Stimulated activated naive CD4-positive, alpha-beta T cell (primary cell): ENCODE results near the gene CST7.

Experiments used
- DNase-seq, 6 experiments: peaks; one replicate each; lab custom pipeline; 2025; lab: John Stamatoyannopoulos, UW

The CST7 gene

DNA sequence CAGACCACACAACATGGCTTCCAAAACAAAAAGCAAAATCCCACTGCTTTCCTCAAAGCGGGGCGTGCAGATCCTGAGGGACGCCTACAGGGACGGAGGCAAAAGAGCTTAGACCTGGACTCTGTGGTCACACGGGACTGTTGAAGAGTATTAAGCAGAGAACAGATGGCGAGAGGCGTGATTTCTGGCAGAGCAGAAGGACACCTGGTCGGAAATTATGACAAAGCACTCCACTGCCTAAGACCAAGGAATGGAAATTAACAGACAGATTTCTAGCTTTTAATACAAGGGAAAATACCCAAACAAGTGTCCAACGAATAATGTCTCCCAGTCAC, 15.4 kb downstream of the CST7 start:
- DNase-seq: no peak

DNA sequence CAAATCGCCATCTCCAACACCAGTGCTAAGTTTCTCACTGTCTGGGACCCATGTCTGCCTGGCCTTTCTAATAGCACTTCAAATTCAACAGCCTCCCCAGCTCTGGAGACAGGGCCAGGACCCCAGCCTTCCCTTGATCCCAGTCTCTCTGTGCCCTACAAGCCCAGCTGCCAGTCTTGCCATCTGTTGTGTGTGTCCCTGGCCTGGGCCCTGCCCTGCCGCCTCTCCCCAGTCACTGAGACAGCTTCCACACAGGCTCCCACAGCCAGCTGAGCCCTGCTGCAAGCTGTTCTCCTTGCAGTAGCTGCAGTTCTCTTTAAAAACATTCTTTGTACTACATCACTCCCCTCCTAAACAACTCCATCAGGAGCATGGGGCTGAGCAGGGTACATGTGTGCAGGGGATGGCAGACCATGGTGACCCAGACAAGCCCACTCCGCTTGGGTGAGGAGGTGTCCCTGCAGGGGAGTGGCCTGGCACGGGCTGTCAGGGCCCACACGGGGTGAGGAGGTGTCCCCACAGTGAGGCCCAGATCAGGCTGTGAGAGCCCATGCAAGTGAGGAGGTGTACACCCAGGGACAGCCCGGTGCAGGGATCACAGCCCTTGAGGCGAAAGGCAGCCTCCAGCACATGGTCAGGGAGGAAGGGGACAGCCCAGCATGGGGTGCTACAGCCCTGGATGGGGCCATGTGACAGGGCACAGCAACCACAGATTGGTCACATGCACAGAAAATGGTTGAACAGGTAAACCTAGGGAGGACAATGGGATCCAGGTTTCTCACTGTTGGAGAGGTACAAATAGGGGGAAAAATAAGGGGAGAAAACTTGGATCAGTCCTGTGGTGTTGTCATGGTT, 16.2 kb downstream of the CST7 start:
- no peak for DNase-seq

DNA sequence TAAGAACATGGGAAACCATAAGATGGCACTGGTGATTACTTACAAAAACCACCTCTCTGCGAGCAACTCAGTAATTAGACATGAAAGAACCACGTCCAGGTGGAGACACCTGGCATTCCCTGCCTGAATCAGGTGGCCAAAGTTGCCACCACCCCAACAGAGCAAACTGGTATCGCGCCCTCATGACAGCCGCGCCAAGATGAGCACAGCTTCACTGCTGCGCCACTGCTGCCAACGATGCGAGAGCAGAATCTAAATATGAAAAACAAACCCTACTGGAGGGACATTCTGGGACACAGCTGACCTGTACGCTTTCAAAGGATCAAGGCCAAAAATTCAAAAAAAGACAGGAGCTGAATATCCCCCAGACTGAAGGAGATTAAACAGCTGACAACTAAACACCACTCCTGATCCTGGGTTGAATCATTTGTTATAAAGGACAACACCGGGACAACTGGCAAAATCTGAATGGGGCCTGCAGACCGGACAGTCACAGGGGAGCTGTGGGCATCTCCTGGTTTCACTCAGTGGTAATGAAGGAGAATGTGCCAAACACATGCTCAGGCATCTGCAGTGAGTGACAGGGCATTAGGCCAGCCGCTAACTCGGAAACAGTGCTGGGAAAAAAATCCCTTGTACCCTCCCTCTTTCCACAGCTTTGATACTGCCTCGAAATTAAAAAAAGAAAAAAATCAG, 17.4 kb downstream of the CST7 start:
- no peak for DNase-seq

GRCh38 chr20:24968278-24968800, 19.3 kb downstream of the CST7 start:
- no peak for DNase-seq

DNA sequence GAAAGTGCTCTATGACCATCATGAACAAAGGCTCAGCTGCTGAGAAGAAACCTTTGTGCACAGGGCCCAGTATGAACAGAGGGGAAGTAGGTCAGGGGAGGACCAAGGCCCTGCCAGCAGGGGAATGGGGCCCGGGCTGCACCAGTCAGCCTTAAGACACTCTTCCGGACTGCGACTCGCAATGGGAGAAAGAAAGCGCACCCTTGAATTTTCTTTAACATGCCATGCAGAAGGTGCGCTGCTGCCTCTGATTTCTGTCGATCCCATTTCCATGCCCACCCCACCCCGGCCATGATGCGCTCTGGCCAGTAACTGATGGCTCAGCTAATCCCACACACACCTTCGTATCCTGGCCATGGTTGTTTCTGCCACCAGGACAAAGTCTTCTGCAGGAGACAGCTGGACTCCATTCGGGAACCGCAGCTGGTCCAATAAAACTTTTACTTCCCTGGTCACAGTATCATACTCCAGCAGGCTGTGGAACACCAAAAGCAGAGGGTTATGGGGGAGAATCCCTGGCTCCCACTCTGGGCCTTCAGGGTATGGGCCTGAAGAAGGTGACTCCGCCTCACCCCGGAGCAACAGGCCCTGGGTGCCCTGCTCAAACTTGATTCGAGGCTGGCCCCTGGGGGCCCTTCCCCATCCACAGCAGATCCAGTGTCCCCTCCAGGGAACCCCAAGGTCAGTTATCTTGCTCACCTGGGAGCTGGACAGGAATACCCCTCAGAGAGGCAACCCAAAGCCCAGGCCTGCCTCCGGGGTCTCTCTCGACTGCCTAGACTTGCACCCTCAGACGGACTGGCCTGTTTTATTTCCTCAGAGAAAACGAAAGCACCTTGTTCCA, 20.3 kb downstream of the CST7 start:
- DNase-seq: no peak

GRCh38 chr20:24970030-24970553, 21.0 kb downstream of the CST7 start:
- DNase-seq: no peak

DNA sequence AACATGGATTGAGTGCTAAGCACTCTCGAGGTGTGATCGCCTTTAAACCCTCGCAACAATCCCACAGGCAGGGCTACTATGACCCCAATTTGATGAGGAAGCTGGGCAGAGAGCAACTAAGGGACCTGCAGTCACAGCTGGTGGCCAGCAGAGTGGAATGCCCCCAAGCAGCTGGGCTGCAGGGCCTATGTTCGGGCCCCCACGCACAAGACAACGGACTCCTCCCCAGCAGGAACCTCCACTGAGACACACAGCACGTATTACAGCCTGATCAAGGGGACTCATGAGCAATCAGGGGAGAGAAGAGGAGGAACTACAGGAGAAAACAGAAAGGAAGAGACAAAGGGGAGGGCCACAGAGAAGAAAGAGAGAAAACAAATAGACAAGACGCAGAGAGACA, 21.7 kb downstream of the CST7 start:
- no peak for DNase-seq

GRCh38 chr20:24971376-24972101, 22.5 kb downstream of the CST7 start:
- DNase-seq: no peak

DNA sequence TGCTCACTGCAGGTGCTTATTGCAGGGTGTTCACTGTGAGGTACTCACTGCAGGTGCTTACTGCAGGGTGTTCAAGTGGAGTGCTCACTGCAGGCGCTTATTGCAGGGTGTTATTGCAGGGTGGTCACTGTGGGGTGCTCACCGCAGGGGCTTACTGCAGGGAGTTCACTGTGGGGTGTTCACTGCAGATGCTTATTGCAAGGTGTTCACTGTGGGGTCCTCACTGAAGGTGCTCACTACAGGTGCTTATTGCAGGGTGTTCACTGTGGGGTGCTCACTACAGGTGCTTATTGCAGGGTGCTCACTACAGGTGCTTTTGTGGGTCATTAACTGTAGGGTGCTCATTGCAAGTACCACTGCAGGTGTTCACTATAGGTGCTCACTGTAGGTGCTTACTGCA, 23.3 kb downstream of the CST7 start:
- no peak for DNase-seq

GRCh38 chr20:24977336-24977735, 28.3 kb downstream of the CST7 start:
- DNase-seq: no peak

DNA sequence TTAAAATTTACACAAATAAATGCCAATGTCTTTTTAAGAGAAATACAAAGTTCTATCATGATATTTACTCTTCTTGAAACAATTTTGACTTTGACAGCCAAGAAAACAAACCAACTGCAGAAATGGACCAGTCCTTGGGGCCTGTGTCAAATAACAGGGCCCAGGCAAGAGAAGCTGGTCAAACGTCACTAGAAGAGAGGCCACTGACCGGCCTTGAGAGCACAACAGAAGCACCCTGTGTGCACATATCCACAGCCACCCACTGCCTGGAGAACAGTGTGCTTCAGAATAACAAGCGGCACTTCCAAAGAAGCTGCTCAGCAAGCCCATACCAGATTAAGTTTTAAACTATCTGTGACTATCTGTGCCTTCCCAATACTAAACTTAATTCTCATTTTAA, 28.7 kb downstream of the CST7 start:
- DNase-seq: no peak

DNA sequence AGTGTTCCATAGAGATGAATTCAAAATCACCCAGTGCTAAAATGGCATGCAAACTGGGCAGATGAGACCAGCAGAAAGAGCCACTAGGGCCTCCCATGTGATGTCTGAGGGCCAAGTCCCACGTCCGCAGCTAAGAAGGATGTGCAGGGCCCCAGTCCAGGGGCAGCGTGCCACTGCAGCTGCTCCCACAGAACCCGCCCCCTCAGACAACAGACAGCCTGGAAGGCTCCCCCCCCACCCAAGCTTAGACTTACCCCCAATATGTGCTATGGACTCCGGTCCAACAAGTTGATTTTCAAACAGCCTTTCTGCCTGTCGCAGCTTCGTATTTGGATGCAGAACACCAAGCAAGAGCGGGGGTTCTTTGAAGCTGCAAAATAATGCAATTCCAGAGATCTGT, 29.4 kb downstream of the CST7 start:
- DNase-seq: no peak

GRCh38 chr20:24979036-24979960, 30.2 kb downstream of the CST7 start:
- no peak for DNase-seq

DNA sequence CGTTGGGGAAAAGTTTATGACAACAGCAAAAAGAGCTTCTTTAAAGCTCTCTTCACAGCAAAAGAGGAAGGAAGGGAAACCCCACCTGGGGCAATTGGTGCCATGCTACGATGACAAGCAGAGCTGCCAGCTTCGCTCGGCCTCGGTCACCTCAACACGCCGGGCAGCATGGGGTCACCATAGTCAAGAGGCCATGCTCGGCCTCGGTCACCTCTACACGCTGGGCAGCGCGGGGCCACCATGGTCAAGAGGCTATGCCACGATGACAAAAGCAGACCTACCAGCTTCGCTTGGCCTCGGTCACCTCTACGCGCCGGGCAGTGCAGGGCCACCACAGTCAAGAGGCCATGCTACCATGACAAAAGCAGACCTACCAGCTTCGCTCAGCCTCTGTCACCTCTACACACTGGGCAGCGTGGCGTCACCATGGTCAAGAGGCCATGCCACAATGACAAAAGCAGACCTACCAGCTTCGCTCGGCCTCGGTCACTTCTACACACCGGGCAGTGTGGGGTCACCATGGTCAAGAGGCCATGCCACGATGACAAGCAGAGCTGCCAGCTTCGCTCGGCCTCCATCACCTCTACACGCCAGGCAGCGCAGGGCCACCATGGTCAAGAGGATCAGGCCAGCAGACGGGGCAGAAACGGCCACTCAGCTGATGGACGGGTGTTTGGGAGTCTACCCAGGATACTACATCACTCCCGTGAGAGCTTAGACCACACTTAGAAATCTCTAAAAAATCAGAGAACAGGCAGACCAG, 31.4 kb downstream of the CST7 start:
- DNase-seq: no peak

DNA sequence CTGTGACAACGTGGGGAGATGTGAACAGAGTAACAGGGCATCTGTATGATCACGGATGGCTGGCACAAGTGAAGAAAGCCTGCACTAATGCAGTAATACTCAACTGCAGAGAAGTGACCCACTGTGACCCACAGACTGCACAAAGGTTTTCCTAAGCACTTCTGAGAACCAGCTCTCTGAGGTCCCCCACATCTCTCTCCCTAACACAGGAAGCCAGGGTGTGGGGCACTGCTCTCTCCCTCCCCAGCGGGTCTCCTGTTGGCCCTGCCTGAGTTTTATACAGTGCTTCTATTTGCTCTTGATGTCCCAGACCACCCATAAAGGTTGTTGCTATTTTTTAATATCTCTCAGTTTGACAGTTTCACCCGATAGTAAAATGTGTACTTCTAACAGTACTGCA, 32.2 kb downstream of the CST7 start:
- no peak for DNase-seq

DNA sequence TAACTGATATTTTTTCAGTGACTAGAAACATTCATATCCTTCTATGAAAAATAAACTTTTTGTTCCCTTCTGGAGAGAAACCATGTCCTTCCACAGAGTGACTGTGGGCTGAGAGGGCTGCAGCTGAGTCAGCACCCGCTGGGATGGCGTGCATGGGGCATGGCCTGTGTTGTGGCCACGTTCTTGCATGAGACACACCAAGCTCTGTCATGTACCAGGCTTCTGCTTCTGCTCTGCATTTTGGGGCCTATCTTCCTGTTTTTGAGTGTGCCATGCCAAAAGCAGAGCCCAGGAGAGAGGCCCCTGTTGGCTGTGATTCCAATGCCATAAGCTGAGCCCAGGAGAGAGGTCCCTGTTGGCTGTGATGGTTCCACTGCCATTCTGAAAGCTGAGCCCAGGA, 32.7 kb downstream of the CST7 start:
- no peak for DNase-seq

GRCh38 chr20:24983896-24984295, 34.8 kb downstream of the CST7 start:
- DNase-seq: no peak

DNA sequence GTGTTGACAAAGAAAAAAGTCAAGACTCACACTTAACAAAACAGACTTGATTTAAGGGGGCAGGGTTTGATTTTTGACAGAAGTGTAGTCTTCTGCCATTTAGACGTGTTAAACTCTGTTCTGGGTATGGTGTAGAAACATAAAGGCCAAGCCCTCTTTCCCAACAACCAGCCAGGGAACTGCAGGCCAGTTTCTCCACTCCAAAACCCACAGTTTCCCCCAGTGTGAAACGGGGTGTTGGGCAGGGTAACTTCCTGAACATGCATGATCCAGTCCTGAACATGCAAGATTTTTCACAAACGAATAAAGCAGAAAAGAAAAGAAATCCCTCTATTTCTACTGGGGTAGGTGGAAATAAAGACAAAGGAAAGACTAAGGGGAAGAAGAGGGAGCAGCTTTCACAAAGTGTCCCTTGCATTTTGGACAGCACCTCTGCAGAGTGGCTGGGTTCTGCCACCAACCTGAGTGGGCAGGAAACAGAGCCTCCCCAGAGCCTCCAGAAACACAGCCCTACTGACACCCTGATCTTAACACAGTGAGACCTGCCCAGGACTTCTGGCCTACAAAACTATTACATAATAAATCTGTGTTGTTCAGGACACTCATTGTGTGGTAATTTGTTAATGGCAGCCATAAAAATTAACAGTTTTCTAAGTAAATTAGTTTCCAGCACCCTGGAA, 36.0 kb downstream of the CST7 start:
- no peak for DNase-seq

- DNase-seq: no peak
Observed at GRCh38 chr20:24985802-24986201, 36.7 kb downstream of the CST7 start.
